ENCODE data around the gene RPL18.
"Not testable (repeated sequence)": the region's sequence is repeated elsewhere in the genome, so short reads cannot be mapped to it uniquely, and the experiment has no call there.

Gene RPL18

GRCh38 chr19:48637449-48637947, 18.5 kb upstream of the RPL18 start:
- no peak for TF ChIP-seq ZNF274 (IDR thresholded peaks at IDR 0.05; ENCODE audit: low read depth, low read length)
- peak overlapping the region; percentile 56; the same call in 1 of the 2 replicates for H3K4me3 ChIP-seq (ENCODE audit: low read length)

DNA sequence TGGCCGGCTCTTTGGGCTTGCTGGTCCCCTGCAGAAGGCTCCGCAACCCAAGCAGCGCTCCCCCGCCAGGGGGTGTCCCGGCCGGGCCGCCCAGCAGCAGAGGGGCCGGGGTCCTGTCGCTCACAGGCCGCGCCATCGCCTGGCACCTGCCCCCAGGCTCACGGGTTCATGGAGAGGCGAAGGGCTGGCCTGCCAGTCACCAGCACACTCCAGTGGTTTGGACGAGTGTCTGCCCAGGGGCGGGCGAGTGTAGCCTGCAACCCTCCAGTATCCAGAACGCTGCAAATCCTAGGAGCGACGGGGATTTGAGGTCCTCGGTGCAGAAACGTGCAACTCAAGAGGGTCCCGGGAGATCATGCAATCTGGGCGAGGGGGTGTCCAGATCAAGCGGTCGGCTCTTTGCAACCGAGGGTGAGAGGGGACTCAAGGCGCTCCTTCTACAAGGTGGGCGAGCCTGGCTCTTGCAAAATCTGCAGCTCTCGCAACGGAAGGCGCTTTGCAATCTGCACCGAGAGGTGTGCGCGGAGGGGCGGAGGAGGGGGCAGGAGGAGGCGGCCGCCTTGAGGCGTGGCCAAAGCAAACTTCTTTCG, 18.0 kb upstream of the RPL18 start, which contains the start of gene DBP:
Gene DBP, minus strand, starts transcription at position 521 of the 590 bp plus-strand sequence. Its CDS starts 385 bp downstream, at position 136.
- peak within 1 kb of the TSS; percentile 69 for H3K4me3 ChIP-seq (ENCODE audit: low read length)
- no peak for TF ChIP-seq ZNF274 (IDR thresholded peaks at IDR 0.05; ENCODE audit: low read depth, low read length)

- TF ChIP-seq ZNF274 (IDR thresholded peaks at IDR 0.05; ENCODE audit: low read depth, low read length): no peak
- peak overlapping the region; percentile 69 for H3K4me3 ChIP-seq (ENCODE audit: low read length)
These were observed 17.2 kb upstream of the RPL18 start for GRCh38 chr19:48635966-48636858.

- TF ChIP-seq ZNF274 (IDR thresholded peaks at IDR 0.05; ENCODE audit: low read depth, low read length): no peak
- peak overlapping the region; percentile 69 for H3K4me3 ChIP-seq (ENCODE audit: low read length)
These were observed 16.4 kb upstream of the RPL18 start for GRCh38 chr19:48635263-48635965.

DNA sequence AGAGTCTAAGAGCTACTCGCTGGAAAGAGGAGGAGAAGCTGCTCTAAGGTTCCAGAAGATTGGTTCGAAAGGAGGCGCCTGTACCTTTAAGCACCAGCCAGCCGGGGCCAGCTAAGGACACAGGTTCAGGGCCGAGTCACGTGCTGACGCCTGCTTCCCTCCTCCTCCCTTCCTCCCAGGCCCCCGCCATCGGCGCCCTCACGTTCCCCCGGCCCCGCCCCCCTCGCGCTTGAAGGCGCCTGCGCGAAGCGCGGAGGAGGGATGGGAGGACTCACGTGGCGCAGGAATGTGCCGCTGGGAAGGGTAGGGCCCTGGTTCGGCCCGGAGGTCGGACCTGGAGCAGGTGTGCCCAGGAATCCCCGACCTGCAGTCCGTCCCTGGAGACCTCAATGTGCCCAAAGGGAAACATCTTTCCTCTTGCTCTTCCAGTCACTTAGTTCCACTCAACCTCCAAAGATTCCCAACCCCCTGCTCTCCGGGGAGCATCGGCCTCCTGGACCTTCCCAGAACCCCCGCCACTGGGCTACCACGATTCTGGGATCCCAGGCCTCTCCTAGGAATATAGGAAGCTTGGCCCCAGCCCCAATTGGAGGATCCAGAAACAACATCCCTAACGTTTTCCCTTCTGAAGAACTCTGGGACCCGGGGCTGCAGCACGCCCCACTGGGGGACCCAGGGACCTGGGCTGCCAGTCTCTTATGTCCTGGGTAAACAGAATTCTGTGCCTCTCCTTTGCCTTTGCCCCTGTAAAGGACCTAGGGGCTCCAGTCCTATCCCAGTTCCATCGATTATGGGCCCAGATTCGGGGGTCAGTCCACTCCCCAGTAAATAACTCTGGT, 15.7 kb upstream of the RPL18 start:
- TF ChIP-seq ZNF274 (IDR thresholded peaks at IDR 0.05; ENCODE audit: low read depth, low read length): no peak
- peak overlapping the region; percentile 48; the same call in 1 of the 2 replicates for H3K4me3 ChIP-seq (ENCODE audit: low read length)

- H3K4me3 ChIP-seq (ENCODE audit: low read length): peak overlapping the region; percentile 48; the same call in 1 of the 2 replicates
- no peak for TF ChIP-seq ZNF274 (IDR thresholded peaks at IDR 0.05; ENCODE audit: low read depth, low read length)
These were observed 15.0 kb upstream of the RPL18 start for GRCh38 chr19:48634036-48634342.

GRCh38 chr19:48633148-48634035, 14.4 kb upstream of the RPL18 start:
- peak overlapping the region; percentile 48; the same call in 1 of the 2 replicates for H3K4me3 ChIP-seq (ENCODE audit: low read length)
- no peak for TF ChIP-seq ZNF274 (IDR thresholded peaks at IDR 0.05; ENCODE audit: low read depth, low read length)

- TF ChIP-seq ZNF274 (IDR thresholded peaks at IDR 0.05; ENCODE audit: low read depth, low read length): no peak
- H3K4me3 ChIP-seq (ENCODE audit: low read length): no peak overlapping the region
These were observed 13.7 kb upstream of the RPL18 start for GRCh38 chr19:48632692-48633147.

- not testable (repeated sequence) for H3K4me3 ChIP-seq (ENCODE audit: low read length)
These were observed 13.3 kb upstream of the RPL18 start for GRCh38 chr19:48632286-48632685.

DNA sequence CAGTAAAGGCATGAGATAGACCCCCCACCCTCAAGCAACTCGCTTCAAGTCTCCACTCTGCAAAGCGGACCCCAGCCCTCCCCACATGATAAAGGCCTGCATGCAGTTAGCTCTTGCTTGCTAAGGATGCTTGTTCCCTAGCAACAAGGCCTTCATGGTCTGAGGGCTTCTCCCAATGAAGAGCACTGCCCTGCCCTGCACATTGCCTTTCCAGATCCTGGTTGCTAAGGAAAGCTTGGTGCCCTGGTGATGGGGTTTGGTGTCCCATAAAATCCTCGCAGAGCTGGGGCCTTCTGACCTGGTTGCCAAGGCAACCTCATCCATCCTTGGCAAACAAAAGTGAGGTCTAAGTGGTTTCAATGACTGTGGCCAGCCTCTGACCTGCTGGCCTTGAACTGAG, 12.2 kb upstream of the RPL18 start:
- H3K4me3 ChIP-seq (ENCODE audit: low read length): no peak overlapping the region
- no peak for TF ChIP-seq ZNF274 (IDR thresholded peaks at IDR 0.05; ENCODE audit: low read depth, low read length)

DNA sequence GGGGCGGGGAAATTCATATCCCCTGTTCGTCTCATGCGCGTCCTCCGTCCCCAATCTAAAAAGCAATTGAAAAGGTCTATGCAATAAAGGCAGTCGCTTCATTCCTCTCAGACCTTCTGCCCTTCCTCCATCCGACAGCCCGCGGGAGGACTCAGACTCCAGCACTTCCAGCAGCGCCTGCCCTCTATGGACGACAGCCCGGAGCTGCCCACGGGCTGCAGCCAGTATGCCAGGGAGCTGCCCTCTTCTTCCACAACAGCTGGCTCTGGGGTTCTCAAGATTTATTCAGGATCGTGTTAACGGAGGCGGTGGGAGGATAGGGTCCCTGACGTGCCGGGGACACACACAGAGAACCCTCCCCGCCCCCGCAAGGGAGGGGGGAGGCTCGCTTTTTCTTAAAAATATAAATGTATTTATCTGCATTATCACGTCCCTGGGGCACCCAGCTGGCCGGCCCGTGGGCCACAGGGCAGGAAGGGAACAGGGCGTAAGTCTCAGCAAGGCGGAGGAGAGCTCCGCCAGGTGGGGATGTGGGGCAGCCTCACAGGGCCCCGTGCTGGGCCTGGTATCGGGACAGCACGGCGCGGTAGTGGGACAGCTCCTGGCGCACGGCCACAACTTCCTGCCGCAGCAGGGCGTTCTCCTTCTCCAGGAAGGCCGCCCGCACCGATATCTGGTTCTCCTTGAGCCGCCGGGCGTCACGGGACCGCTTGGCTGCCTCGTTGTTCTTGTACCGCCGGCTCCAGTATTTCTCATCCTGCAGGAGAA, 11.5 kb upstream of the RPL18 start:
- no peak for TF ChIP-seq ZNF274 (IDR thresholded peaks at IDR 0.05; ENCODE audit: low read depth, low read length)
- H3K4me3 ChIP-seq (ENCODE audit: low read length): no peak overlapping the region
